22Rv1 (cell line): ENCODE results near the gene PCBP4.

Experiments used
- H3K27ac ChIP-seq: fragments of 450-650 bp; 2 replicates; pipeline ENCODE4 v1.5.1; 2017
- CTCF ChIP-seq: fragments of 450-650 bp; IDR thresholded peaks from 2 replicates; pipeline ENCODE4 v1.5.1; 2017; ENCODE audit warnings: mild to moderate bottlenecking
- ZFX ChIP-seq: fragments of 450-650 bp; IDR thresholded peaks from 2 replicates; pipeline ENCODE4 v1.6.1; 2017; ENCODE audit warnings: antibody characterized with exemption, borderline replicate concordance

Gene PCBP4

GRCh38 chr3:51948016-51948580 is 19.2 kb downstream of the PCBP4 start:
- TF ChIP-seq ZFX (no peak), CTCF (no peak)
- H3K27ac ChIP-seq, result no peak overlapping the region

- H3K27ac ChIP-seq, result no peak overlapping the region
- TF ChIP-seq CTCF (no peak), ZFX (no peak)
These were observed 19.9 kb downstream of the PCBP4 start for GRCh38 chr3:51947215-51947900.

GRCh38 chr3:51946796-51947195 is 20.5 kb downstream of the PCBP4 start:
- H3K27ac ChIP-seq, result no peak overlapping the region
- no peak for TF ChIP-seq ZFX
- TF ChIP-seq CTCF, result no peak

GRCh38 chr3:51945926-51946705 is 21.1 kb downstream of the PCBP4 start:
- TF ChIP-seq CTCF (no peak), ZFX (no peak)
- H3K27ac ChIP-seq, result no peak overlapping the region

GRCh38 chr3:51945031-51945840 is 22.0 kb downstream of the PCBP4 start:
- TF ChIP-seq ZFX (no peak), CTCF (no peak)
- H3K27ac ChIP-seq, result no peak overlapping the region

- TF ChIP-seq ZFX (no peak), CTCF (no peak)
These were observed 22.7 kb downstream of the PCBP4 start for GRCh38 chr3:51944451-51945021.

More at GRCh38 chr3:51944451-51945021, 22.7 kb downstream of the PCBP4 start:
- H3K27ac ChIP-seq, result no peak overlapping the region
